ENCODE results near the gene PAK5.

The PAK5 gene

DNA sequence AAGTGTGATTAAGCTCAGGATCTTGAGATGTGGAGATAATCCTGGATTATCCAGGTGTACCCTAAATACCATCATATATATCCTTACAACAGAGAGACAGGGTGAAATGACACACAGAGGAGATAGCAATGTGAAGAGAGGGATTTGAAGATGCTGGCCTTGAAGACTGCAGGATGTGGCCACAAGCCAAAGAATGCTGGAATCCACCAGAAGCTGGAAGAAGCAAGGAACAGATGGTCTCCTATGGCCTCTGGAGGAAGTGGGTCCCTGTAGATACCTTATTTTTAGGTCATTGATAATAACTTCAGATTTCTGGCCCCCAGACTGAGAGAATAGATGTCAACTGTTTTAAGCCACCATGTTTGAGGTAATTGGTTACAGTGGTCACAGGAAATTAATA is 95.0 kb downstream of the PAK5 start:
- DNase-seq (ENCODE audit: low spot score in 2 of 2) (no peak), ATAC-seq (no peak)
- Mint-ChIP-seq H3K27ac (no peak overlapping the region), H3K36me3 (no peaks in the 10 kb centered on the region), H3K4me1 (no peaks in the 10 kb centered on the region), H3K9me3 (peaks cover 11% of the 10 kb centered on the region), H3K4me3 (no peak overlapping the region)

DNA sequence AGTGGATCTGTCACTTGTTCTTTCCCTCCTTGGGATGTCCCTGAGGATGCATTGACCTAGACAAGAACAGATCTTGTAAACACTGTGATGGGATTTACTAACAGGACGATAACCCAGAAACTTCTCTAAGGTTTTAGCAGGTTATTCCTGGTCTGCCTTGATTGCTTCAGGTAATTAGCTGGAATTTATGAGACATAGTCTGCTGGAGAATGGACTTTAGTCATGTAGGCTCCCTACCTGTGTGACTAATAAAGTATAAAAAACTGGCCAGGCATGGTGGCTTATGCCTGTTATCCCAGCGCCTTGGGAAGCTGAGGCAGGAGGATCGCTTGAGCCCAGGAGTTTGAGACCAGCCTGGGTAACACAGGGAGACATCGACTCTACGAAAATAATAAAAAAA is 96.1 kb downstream of the PAK5 start:
- no peaks in the 10 kb centered on the region for H3K4me1 Mint-ChIP-seq
- no peaks in the 10 kb centered on the region for H3K36me3 Mint-ChIP-seq
- H3K9me3 Mint-ChIP-seq = peaks cover 8% of the 10 kb centered on the region
- no peak overlapping the region for H3K27ac Mint-ChIP-seq
- ATAC-seq (no peak), DNase-seq (ENCODE audit: low spot score in 2 of 2) (no peak)
- no peak overlapping the region for H3K4me3 Mint-ChIP-seq

DNA sequence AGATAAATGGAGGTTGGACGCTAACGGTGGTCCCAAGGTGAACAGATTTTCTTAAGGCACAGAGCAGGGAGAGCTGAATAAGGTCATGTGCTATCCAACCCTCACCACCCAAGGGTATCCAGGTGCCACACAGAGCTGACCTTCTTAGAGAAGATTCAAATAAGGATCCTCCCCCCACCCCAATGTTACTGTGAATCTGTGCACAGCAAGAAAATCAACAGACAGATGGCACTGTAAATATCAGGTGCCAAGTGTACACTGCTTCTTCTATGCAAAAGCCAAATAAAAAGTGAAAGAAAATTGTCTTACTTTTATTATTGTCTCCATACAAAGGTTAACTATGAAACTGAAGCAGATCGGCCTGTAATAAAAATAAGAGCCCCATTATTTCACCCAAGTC is 96.9 kb downstream of the PAK5 start:
- Mint-ChIP-seq H3K36me3 (no peaks in the 10 kb centered on the region), H3K4me3 (no peak overlapping the region), H3K27ac (no peak overlapping the region), H3K9me3 (peaks cover 8% of the 10 kb centered on the region), H3K4me1 (no peaks in the 10 kb centered on the region)
- no peak for ATAC-seq
- DNase-seq (ENCODE audit: low spot score in 2 of 2) = no peak

DNA sequence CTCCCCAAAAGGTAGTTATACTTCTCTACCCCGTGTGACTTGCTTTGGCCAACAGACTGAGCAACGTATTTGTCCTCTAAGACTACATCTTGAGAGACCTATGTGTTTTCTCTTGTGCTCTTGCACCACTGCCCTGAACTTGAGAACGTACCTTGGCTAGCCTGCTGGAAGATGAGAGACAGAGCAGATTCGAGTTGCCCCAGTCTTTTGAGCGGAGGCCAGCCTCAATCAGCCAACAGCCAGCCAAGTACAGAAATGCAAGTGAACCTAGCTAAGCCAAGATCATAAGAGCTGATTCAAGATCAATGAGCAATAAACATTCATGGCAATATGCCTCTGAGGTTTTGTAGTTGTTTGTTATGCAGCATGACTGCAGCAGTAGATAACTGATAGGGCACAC is 98.4 kb downstream of the PAK5 start:
- H3K4me3 Mint-ChIP-seq = no peak overlapping the region
- H3K36me3 Mint-ChIP-seq = no peaks in the 10 kb centered on the region
- no peak for ATAC-seq
- no peak overlapping the region for H3K27ac Mint-ChIP-seq
- H3K9me3 Mint-ChIP-seq = peaks cover 12% of the 10 kb centered on the region
- no peak for DNase-seq (ENCODE audit: low spot score in 2 of 2)
- no peaks in the 10 kb centered on the region for H3K4me1 Mint-ChIP-seq

DNA sequence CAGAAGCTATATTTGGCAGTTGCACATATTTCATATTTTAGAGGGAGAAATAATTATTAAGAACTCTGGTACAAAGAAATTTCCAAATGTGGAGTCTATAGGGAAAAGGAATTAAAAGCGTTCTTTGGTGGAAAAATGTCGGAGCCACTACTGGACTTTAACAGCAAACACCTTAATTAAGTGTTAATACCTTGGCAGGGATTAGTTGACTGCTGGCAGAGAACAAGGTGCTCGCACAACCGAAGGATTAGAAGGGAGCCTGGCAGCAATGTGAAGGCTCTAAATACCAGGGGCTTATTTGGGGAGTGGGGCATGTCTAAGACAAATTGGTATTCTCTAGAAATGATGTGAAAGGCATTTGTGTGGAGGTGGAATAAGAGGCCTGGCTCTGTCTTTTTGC is 98.9 kb downstream of the PAK5 start:
- no peaks in the 10 kb centered on the region for H3K36me3 Mint-ChIP-seq
- DNase-seq (ENCODE audit: low spot score in 2 of 2) (no peak), ATAC-seq (no peak)
- H3K4me1 Mint-ChIP-seq = no peaks in the 10 kb centered on the region
- H3K4me3 Mint-ChIP-seq = no peak overlapping the region
- H3K9me3 Mint-ChIP-seq = peaks cover 12% of the 10 kb centered on the region
- no peak overlapping the region for H3K27ac Mint-ChIP-seq

DNA sequence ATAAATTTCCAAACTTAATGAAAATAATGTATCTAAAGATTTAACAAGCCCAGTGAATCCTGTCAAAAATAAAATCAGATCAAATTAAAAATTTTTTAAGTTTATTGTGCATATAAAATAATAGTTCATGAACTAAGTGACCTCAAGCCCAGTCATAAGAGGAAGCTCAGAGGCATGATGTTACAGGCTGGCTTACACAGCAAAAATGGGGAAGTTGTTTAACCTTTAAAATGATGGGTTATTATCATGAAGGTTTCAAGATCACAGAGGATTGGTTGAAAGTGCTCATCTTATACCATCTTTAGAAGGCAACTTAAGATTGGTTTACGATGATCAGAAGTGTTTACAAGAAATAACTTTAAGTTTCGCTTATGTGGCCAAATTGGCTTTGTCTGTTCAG is 102.5 kb downstream of the PAK5 start:
- no peak for ATAC-seq
- Mint-ChIP-seq H3K36me3 (no peaks in the 10 kb centered on the region), H3K4me1 (no peaks in the 10 kb centered on the region), H3K4me3 (no peak overlapping the region), H3K9me3 (peaks cover 13% of the 10 kb centered on the region), H3K27ac (no peak overlapping the region)
- no peak for DNase-seq (ENCODE audit: low spot score in 2 of 2)

DNA sequence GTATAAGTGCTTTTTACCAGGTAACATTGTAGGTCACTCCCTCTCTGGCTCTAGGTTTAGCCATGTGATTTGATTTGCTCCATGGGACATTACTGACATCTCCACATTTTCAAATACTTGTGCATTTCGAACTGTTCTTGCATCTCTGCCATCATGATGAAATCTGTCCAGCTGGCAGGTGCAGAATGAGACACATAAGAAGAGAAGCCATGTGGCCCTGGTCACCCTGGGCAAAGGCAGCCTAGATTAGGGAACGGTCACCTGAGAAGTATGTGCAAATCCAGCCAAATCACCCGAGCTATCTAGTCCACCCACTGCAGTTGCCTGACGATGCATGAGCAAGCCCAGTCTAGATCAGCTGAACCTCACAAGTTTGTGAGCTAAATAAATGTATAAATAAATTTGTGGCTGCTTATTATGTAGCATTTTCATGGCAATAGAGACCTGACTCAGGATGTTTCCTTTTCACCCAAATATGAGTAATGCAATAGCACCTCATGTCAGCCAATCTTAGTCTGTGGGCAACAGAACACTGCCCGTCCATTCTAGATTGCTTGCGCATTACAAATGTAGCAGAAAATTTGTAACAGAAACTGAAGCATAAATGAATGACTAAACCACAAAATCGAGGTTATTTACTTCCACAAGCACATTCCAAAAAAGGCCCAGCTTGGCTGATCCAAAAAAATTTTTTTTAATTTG is 115.2 kb downstream of the PAK5 start:
- no peaks in the 10 kb centered on the region for H3K4me1 Mint-ChIP-seq
- H3K9me3 Mint-ChIP-seq = peaks cover 7% of the 10 kb centered on the region
- no peaks in the 10 kb centered on the region for H3K36me3 Mint-ChIP-seq
- no peak for ATAC-seq
- no peak overlapping the region for H3K4me3 Mint-ChIP-seq
- H3K27ac Mint-ChIP-seq = no peak overlapping the region
- no peak for DNase-seq (ENCODE audit: low spot score in 2 of 2)

DNA sequence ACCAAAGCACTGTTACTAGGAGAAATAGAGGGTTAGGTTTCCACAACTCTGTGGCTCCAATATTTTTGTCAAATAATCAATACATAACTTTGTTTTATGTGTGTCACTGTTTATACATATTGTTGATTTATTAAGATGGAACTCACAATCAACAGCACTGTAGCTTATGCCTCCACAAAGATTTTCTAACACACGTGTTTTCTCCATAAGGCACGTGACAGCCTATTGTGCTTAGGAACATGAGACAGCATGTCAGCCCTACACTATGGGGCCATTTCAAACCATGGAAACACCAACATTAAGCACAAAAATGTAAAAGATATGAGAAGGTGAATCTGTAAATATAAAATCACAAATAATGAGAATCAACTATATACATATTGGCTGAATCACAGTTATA is 127.0 kb downstream of the PAK5 start:
- Mint-ChIP-seq H3K36me3 (no peaks in the 10 kb centered on the region), H3K9me3 (peaks cover 6% of the 10 kb centered on the region), H3K4me3 (no peak overlapping the region), H3K27ac (no peak overlapping the region), H3K4me1 (no peaks in the 10 kb centered on the region)
- no peak for DNase-seq (ENCODE audit: low spot score in 2 of 2)
- ATAC-seq = no peak

DNA sequence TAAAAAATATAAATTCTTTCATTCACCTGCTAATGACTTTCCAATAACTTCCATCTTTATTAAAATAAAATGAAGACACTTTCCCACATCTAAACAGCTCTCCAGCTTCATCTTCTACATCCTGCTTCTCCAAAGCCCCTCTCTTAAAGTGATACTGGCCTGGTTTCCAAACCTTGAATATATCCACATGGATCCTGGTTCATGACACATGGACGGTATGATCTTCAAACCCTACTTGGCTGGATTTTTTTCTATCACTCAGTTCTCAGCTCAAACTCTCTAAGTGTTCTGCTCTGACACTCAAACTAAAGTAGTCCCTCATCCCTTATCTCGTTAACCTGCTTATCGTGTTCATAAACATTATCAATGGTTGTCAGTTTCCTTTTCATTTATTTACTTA is 128.2 kb downstream of the PAK5 start:
- no peak for DNase-seq (ENCODE audit: low spot score in 2 of 2)
- Mint-ChIP-seq H3K4me3 (no peak overlapping the region), H3K9me3 (peaks cover 8% of the 10 kb centered on the region), H3K4me1 (no peaks in the 10 kb centered on the region), H3K27ac (no peak overlapping the region), H3K36me3 (no peaks in the 10 kb centered on the region)
- no peak for ATAC-seq

DNA sequence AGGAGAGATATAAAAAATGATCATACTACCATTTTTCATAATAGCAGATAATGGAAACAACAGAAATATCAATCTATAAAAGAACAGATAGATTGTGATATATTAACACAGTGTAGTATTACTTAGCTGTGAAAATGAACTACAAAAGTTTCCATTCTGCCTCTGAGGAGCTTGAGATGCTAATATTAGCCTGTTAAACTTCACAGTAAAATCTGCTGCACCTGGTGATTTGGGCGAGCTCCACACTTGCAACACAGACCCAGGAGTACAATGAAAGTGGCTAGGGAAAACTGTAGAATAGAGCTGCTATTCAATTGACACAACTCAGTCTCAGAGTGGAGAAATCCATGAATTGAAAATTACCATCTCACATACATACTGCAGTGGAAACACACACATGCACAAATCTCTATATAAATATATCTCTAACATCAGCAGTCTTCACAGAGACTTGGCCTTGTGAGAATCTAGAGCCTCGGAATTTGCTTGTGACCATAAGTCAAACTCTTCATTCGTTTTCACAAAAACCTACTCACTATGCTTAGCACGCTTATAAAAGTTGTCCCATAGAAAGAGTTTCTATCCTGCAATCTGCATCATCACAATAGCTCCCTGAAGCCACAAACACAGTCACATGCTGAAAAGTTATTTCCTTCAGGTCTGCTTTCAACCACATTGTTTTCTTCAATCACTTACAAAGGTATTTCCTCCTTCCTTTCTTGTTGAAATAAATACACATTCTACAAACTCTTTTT is 133.0 kb downstream of the PAK5 start:
- ATAC-seq (no peak), DNase-seq (ENCODE audit: low spot score in 2 of 2) (no peak)
- no peaks in the 10 kb centered on the region for H3K4me1 Mint-ChIP-seq
- peaks cover 15% of the 10 kb centered on the region for H3K9me3 Mint-ChIP-seq
- H3K27ac Mint-ChIP-seq = no peak overlapping the region
- H3K4me3 Mint-ChIP-seq = no peak overlapping the region
- no peaks in the 10 kb centered on the region for H3K36me3 Mint-ChIP-seq

DNA sequence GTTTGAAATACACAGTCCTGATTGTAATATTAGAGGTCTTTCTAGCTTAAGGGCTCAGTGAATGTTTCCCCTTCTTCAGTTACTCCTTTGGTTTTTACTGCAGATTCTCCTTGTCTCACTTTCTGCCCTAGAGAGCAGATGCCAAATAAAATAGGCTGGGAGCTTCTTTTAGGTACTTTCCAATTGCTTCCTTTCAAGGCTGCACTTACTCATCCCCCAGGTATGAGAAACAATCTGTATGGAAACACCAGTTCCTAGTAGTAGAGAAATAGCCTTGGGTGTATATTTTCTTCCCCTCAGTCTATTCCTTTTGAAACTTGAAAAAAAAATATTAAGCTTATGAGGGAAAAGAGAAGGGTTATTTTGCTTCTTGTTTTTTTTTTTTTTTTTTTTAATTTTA is 139.7 kb downstream of the PAK5 start:
- no peak overlapping the region for H3K4me3 Mint-ChIP-seq
- no peak for ATAC-seq
- H3K27ac Mint-ChIP-seq = no peak overlapping the region
- no peaks in the 10 kb centered on the region for H3K36me3 Mint-ChIP-seq
- H3K4me1 Mint-ChIP-seq = no peaks in the 10 kb centered on the region
- H3K9me3 Mint-ChIP-seq = peaks cover 5% of the 10 kb centered on the region
- DNase-seq (ENCODE audit: low spot score in 2 of 2) = no peak

DNA sequence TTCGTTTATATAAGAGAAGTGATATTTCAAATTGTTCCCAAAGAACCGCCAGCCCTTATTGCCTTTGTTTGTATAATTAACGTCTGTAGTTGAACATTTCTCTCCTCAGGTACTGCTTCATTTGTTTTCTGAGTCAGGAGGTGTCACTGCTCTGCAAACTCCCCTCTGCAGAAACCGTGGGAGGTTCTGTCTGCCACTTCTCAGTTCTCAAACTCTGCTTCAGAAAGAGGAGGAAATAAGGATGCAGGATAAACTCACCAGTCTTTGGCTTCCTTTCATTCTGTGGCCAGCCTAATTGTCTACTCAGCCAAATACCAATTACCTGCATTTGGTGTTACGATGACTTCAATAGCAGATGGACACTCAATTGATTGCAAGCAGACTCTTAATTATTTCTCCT is 149.8 kb downstream of the PAK5 start:
- peaks cover 5% of the 10 kb centered on the region for H3K9me3 Mint-ChIP-seq
- ATAC-seq = no peak
- no peak overlapping the region for H3K4me3 Mint-ChIP-seq
- no peaks in the 10 kb centered on the region for H3K4me1 Mint-ChIP-seq
- no peaks in the 10 kb centered on the region for H3K36me3 Mint-ChIP-seq
- no peak overlapping the region for H3K27ac Mint-ChIP-seq
- no peak for DNase-seq (ENCODE audit: low spot score in 2 of 2)

DNA sequence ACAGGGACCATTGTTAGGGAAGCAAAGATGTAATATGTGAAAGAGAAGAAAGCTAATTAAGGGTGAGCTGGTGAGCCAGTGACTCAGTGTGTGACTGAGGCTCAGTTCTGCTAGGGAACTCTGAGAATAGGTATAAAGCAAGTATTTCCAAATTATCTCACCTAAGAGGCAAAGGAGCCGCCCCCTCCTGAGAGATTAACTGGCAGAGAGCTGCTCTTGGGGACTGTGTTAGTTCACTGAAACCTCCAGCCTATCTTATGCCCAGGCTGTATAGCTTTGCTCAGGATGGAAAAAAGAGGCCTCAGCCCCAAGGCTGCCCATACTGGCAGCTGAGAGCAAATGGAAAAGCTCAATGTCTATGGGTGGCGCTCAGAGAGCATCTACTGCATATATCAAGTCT is 152.0 kb downstream of the PAK5 start:
- Mint-ChIP-seq H3K27ac (no peak overlapping the region), H3K4me1 (no peaks in the 10 kb centered on the region), H3K9me3 (peaks cover 5% of the 10 kb centered on the region)

DNA sequence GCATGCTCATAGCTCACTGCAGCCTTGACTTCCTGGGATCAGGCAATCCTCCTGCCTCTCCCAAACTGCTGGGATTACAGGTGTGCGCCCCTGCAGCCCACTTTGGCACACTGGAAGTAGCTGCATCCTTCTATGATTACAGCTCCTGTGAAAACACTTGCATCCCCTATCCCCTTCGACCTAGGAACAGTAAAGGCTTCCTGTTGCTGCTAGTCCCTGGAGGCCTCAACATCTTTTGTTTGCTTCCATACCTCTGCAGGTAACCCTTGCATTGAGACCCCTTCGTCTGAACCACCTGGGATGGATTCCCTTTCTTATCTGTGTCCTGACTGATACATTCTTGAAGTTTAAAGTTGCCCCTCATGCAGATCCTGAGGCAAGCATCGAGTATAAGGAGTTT is 152.4 kb downstream of the PAK5 start:
- no peak for DNase-seq (ENCODE audit: low spot score in 2 of 2)
- Mint-ChIP-seq H3K4me3 (no peak overlapping the region), H3K9me3 (peaks cover 5% of the 10 kb centered on the region), H3K27ac (no peak overlapping the region), H3K36me3 (no peaks in the 10 kb centered on the region), H3K4me1 (no peaks in the 10 kb centered on the region)
- ATAC-seq = no peak

More for the DNA sequence above, 152.0 kb downstream of the PAK5 start:
- Mint-ChIP-seq H3K4me3 (no peak overlapping the region), H3K36me3 (no peaks in the 10 kb centered on the region)
- ATAC-seq (no peak), DNase-seq (ENCODE audit: low spot score in 2 of 2) (no peak)

DNA sequence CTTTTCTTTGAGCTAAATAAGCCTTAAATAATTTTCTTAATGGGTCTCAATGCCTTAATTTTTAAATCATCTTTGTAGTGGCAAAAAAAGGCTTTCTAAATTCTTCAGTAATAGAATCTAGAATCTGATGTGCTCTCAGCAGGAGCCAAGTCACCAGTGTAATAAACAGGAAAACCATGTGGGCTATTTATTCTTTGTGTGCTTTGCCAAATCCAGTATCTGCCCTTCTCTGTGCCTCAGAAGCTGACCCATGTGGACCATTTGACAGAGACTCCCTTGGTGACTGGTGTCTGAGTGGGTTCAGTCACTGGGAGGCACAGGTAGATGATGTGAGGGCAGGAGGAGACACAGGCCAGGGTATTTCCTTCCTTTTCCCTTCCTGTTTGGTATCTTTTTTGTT is 152.9 kb downstream of the PAK5 start:
- Mint-ChIP-seq H3K27ac (no peak overlapping the region), H3K9me3 (peaks cover 3% of the 10 kb centered on the region), H3K36me3 (no peaks in the 10 kb centered on the region), H3K4me3 (no peak overlapping the region), H3K4me1 (no peaks in the 10 kb centered on the region)
- ATAC-seq = no peak
- no peak for DNase-seq (ENCODE audit: low spot score in 2 of 2)

DNA sequence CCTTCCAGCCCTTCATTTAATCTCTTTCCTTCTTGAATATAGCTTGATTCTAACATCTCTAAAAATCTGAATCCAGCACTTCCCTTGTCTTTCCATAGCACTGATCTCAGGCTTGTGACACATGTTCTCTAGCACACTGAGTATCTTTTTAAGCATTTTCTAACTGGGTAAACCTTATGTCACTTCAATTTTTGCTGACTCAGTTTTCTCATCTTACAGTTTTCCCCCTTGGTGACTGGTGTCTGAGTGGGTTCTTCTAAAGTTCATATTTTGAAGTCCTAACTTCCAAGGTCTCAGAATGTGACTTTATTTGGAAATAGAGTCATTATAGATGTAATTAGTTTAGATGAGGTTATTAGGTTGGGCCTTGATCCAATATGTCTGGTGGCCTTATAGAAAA is 153.9 kb downstream of the PAK5 start:
- Mint-ChIP-seq H3K27ac (no peak overlapping the region), H3K36me3 (no peaks in the 10 kb centered on the region), H3K4me1 (no peaks in the 10 kb centered on the region), H3K9me3 (peaks cover 3% of the 10 kb centered on the region), H3K4me3 (no peak overlapping the region)
- DNase-seq (ENCODE audit: low spot score in 2 of 2) (no peak), ATAC-seq (no peak)

Data from stimulated activated effector memory CD8-positive, alpha-beta T cell treated with anti-CD3 and anti-CD28 coated beads, Interleukin-12 subunit alpha, Interleukin-12 subunit beta, amount 100 ng/mL, for 72 hours (primary cell).